IPS-11a (cell line): ENCODE data around the gene ACP3.
"Not testable (repeated sequence)": the region's sequence is repeated elsewhere in the genome, so short reads cannot be mapped to it uniquely, and the experiment has no call there.

Source experiments
- H3K4me3 ChIP-seq: one replicate; pipeline ENCODE4 v1.5.1; 2013; ENCODE audit warnings: low read depth, low read length, control low read depth

Gene ACP3

GRCh38 chr3:132354916-132355702, 37.9 kb downstream of the ACP3 start:
- H3K4me3 ChIP-seq, result no peak overlapping the region

GRCh38 chr3:132356568-132356967, 39.4 kb downstream of the ACP3 start:
- no peak overlapping the region for H3K4me3 ChIP-seq

GRCh38 chr3:132360717-132361116, 43.5 kb downstream of the ACP3 start:
- no peak overlapping the region for H3K4me3 ChIP-seq

GRCh38 chr3:132362329-132362728, 45.1 kb downstream of the ACP3 start:
- H3K4me3 ChIP-seq, result no peak overlapping the region

- no peak overlapping the region for H3K4me3 ChIP-seq
These were observed 51.3 kb downstream of the ACP3 start for GRCh38 chr3:132368515-132368914.

GRCh38 chr3:132368962-132369361, 51.8 kb downstream of the ACP3 start:
- H3K4me3 ChIP-seq, result no peak overlapping the region

- H3K4me3 ChIP-seq, result peak overlapping the region; percentile 39
These were observed 59.7 kb downstream of the ACP3 start for GRCh38 chr3:132376945-132377354.

GRCh38 chr3:132378048-132378762, 61.0 kb downstream of the ACP3 start:
- no peak overlapping the region for H3K4me3 ChIP-seq

GRCh38 chr3:132378846-132379245, 61.6 kb downstream of the ACP3 start:
- no peak overlapping the region for H3K4me3 ChIP-seq

- H3K4me3 ChIP-seq, result no peak overlapping the region
These were observed 63.7 kb downstream of the ACP3 start for GRCh38 chr3:132380920-132381319.

- H3K4me3 ChIP-seq, result no peak overlapping the region
These were observed 64.2 kb downstream of the ACP3 start for GRCh38 chr3:132381348-132381944.

- no peak overlapping the region for H3K4me3 ChIP-seq
These were observed 65.1 kb downstream of the ACP3 start for GRCh38 chr3:132382267-132382666.

GRCh38 chr3:132382688-132383194, 65.5 kb downstream of the ACP3 start:
- H3K4me3 ChIP-seq, result no peak overlapping the region

- H3K4me3 ChIP-seq, result no peak overlapping the region
These were observed 69.1 kb downstream of the ACP3 start for GRCh38 chr3:132386259-132386658.

- not testable (repeated sequence) for H3K4me3 ChIP-seq
These were observed 75.5 kb downstream of the ACP3 start for GRCh38 chr3:132392675-132393074.

GRCh38 chr3:132394320-132394719, 77.1 kb downstream of the ACP3 start:
- H3K4me3 ChIP-seq, result no peak overlapping the region

GRCh38 chr3:132395126-132395525, 77.9 kb downstream of the ACP3 start:
- H3K4me3 ChIP-seq, result no peak overlapping the region

- no peak overlapping the region for H3K4me3 ChIP-seq
These were observed 79.0 kb downstream of the ACP3 start for GRCh38 chr3:132396255-132396654.

- not testable (repeated sequence) for H3K4me3 ChIP-seq
These were observed 79.6 kb downstream of the ACP3 start for GRCh38 chr3:132396776-132397175.

- H3K4me3 ChIP-seq, result no peak overlapping the region
These were observed 82.1 kb downstream of the ACP3 start for GRCh38 chr3:132399054-132399929.

GRCh38 chr3:132401255-132401654, 84.0 kb downstream of the ACP3 start:
- no peak overlapping the region for H3K4me3 ChIP-seq
